GM08714 (cell line): Measurements from ENCODE around the gene TELO2.

ENCODE experiments used
- H3K4me3 ChIP-seq: fragments of 200-500 bp; sonication (Bioruptor generic); 2 replicates; pipeline ENCODE4 v1.5.1; 2014; ENCODE audit warnings: mild to moderate bottlenecking, low read length, inconsistent platforms
- ZNF274 ChIP-seq: IDR thresholded peaks from 2 replicates; pipeline ENCODE4 v1.6.1; 2012; ENCODE audit warnings: mild to moderate bottlenecking, low read depth, low read length

The TELO2 gene

DNA sequence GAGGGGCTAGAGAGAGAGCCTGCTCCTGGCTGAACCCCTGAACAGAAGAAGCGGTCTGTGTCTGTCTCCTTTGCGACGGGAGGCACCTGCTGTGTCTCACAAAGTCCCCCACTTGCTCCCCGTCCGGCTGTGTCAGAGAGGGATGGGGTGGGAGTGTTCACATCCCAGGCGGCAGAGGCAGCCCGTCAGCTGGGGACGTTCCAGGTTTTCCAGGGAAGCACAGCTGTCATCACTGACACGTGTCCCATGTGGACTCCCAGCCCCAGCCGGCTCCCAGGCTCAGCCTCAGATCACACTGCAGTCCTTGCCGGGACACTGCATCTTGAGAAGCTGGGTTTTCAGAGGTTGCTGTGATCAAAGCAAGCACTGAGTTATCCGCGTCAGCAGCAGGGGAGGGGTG, 1.6 kb downstream of the TELO2 start:
- no peak for TF ChIP-seq ZNF274
- H3K4me3 ChIP-seq, result peak overlapping the region; percentile 88; the same call in 1 of the 2 replicates

DNA sequence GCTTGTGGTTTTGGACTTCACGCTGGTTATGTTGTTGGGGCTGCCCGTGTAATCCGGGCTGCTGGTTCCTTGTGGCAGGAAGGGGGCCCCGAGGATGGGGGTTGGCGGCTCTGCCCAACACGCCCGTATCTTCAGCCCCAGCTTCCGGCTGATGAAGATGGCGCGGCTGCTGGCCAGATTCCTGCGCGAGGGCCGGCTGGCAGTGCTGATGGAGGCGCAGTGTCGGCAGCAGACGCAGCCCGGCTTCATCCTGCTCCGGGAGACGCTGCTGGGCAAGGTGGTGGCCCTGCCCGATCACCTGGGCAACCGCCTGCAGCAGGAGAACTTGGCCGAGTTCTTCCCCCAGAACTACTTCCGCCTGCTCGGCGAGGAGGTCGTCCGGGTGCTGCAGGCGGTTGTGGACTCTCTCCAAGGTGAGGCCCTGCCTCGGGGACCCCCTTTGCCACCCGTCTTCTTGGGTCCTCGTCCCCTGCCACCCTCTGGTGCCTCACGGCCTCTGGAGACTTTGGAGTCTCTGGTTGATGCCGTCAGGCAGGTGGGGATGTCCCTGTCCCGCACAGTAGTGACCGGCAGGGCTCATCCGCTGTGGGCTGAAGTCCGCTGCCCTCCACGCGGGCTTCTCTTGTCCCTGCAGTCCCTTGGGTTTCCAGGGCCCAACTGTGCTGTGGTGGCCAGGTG, 2.2 kb downstream of the TELO2 start:
- TF ChIP-seq ZNF274, result no peak
- H3K4me3 ChIP-seq, result no peak overlapping the region

DNA sequence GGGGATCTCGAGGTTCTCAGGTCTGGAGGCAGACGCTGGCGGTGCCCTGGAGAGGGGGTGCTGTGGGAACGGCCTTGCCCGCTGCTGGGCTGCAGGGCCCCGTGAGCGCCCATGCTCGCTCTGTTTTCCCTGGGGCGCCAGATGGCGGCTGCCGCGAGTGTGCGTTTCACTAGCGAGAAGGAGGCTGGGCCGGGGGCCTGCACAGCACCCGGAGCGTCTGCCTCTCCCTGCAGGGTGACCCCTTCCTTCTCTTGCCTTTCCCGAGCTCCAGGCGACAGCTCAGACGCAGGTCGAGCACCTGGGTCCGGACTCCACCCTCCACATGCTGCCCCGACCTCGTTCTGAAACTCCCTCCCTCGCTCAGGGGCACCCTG, 2.7 kb downstream of the TELO2 start:
- no peak overlapping the region for H3K4me3 ChIP-seq
- no peak for TF ChIP-seq ZNF274

DNA sequence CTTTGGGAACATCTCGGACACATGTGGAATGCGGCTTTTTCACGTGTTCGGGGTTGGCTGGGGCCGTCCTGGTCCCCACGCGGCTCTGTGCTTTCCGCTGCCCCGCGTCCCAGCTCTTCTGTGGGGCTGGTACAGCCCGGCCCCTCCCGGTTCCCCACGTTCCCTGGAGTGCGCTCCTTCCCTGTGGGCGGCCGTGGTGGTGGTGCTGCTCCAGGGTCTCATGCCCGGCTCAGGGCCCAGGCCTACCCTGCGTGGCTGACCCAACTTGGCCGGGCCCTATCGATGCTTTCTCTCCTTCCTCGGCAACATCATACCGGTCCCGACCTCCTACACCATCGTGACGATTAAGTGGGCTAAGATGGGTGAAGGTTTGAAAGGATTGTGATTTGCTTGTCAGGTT, 3.3 kb downstream of the TELO2 start:
- H3K4me3 ChIP-seq, result no peak overlapping the region
- no peak for TF ChIP-seq ZNF274

DNA sequence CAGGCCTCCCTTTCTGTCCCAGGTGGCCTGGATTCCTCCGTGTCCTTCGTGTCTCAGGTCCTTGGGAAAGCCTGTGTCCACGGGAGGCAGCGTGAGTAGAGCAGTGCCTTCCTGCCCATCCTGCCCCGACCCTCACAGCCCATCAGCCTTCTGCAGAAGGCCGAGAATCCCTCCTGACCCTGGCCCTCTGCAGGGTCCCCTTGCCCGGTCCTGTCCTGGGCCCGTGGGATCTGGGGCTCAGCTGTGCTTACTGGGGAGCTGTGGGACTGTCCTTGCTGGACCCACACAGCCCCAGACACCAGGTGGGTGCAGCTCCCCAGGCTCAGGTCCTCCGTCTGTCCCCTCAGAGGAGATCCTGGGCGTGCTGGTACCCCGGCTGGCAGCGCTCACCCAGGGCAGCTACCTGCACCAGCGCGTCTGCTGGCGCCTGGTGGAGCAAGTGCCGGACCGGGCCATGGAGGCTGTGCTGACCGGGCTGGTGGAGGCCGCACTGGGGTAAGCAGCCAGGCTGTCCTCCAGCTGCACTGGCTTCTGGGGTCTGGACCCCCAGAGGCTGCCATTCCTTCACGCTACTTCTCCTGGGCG, 3.9 kb downstream of the TELO2 start:
- no peak overlapping the region for H3K4me3 ChIP-seq
- no peak for TF ChIP-seq ZNF274

DNA sequence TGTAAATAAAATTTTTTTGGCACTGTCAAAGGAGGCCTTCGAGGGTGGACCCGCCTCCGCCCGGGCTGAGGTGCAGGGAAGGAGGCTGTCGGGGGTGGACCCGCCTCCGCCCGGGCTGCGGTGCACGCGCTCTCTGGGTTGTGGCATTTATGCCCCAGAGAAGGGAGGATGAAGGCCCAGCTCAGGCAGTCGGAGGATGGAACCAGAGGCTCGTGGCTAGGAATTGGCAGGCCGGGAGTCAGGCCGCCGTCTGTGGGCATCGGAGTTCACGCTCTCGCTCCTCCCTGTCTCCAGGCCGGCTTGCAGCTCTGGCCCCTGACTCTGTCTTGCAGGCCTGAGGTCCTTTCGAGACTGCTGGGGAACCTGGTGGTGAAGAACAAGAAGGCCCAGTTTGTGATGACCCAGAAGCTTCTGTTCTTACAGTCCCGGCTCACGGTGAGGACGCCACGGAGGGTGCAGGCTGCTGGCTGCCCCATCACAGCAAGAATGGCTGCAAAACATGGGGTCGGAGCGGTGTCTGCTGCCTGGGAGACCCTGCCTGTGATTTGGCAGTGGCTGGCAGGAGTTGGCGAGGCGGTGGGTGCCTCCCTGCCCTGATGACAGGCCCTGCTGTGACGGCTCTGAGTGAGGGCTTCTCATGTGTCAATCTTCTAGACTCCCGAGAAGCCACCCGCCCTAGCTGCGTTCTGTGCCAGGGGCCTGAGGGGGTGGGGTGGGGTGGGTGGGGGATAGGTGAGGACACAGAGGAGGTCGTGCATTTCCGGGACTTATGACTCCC, 5.9 kb downstream of the TELO2 start:
- H3K4me3 ChIP-seq, result no peak overlapping the region
- TF ChIP-seq ZNF274, result no peak

DNA sequence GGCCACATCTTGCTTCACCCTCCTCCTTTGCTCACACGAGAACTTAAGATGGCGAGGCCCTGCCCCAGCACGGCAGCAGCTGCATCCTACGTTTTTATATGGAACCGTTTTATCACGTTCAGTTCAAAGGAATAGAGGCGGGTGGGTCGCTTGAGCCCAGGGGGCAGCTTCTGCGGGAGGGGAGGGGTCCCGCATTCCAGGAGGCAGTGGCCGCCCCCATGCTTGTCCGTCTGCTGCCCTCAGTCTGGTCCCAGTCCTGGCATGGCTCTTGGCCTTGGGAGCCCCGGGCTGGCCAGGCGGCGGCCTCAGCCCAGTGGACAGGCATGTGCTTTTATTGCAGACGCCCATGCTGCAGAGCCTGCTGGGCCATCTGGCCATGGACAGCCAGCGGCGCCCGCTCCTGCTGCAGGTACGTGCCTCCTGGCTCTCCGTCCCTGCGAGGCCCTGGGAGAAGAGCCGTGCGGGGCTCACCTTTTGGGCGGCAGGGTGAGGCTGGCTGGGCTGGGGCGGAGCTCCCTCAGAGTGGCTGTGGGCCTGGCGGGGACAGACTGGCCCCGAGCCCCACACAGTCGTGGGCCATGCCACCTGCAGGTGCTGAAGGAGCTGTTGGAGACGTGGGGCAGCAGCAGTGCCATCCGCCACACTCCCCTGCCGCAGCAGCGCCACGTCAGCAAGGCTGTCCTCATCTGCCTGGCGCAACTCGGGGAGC, 6.8 kb downstream of the TELO2 start:
- no peak for TF ChIP-seq ZNF274
- no peak overlapping the region for H3K4me3 ChIP-seq

DNA sequence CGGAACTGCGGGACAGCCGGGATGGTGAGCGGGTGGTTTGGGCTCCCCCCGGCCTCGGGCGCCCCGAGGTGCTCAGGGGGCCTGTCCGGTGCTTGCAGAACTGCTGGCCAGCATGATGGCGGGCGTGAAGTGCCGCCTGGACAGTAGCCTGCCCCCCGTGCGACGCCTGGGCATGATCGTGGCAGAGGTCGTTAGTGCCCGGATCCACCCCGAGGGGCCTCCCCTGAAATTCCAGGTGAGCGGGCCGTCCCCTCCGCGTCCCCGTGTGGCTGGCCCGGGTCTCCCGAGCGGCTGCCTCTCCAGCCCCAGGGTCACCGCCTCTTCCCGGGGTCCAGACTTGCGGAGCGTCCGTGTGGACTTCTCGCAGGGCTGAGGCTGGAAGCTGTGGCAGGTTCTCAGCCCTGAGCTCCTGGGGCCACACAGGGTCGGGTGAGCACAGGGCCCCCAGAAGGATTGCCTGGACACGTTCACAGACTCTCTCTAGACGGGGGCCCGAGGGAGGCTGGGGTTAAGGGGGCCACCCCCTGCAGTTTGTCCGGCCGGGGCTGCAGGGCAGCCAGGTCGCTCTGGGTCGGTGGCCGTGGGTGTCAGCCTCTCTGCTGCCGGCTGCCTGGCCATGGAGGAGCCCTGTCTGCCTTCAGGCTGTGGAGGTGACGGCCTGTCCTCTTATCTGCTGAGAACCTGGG, 7.4 kb downstream of the TELO2 start:
- no peak overlapping the region for H3K4me3 ChIP-seq
- no peak for TF ChIP-seq ZNF274

DNA sequence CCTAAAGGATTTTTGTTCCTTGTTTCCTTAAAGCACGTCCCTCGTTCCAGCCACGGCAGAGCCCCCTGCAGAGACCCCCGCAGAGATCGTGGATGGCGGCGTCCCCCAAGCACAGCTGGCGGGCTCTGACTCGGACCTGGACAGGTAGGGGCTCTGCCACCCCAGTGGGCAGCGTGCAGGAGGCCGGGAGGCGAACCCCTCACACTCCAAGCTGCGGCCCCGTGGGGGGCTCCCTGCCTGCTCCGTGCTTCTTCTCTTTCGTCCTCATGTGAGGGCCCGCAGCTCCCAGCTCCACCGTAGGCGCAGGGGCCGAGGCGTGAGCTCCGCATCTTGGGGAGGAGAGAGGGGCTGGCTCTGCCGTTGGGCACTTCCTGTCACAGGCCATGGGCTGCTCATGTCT, 8.5 kb downstream of the TELO2 start:
- no peak overlapping the region for H3K4me3 ChIP-seq

DNA sequence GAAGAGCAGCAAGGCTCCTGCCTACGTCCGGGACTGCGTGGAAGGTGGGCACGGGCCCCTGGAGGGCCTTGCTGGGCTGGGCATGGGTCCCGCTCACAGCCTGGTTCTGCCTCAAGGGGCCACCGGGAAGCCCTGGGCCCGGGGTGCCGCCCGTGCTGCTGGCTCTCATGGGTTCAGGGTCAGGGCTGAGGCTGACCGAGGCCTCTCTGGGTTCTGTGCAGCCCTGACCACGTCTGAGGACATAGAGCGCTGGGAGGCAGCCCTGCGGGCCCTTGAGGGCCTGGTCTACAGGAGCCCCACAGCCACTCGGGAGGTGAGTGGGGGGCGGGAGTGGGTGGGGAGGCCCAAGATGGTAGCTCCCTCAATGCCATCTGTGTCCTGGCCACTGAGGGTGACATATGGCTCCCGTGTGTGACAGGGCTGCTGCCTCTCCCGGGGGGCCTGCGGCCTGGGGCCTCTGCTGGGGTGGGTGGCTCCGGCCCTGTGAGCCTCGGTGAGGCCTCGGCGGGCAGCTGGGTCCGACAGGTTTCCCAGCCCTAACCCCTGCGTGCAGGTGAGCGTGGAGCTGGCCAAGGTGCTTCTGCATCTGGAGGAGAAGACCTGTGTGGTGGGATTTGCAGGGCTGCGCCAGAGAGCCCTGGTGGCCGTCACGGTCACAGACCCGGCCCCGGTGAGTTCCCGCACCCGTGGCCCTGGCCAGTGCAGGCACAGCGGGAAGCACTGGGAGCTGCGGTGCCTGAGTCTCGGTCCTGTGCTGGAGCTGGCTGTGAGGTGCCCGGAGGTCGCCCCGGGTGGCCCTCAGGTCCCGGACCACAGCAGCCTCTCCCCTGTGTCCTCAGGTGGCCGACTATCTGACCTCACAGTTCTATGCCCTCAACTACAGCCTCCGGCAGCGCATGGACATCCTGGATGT, 9.2 kb downstream of the TELO2 start:
- no peak overlapping the region for H3K4me3 ChIP-seq
- no peak for TF ChIP-seq ZNF274

More for the DNA sequence above, 8.5 kb downstream of the TELO2 start:
- no peak for TF ChIP-seq ZNF274

DNA sequence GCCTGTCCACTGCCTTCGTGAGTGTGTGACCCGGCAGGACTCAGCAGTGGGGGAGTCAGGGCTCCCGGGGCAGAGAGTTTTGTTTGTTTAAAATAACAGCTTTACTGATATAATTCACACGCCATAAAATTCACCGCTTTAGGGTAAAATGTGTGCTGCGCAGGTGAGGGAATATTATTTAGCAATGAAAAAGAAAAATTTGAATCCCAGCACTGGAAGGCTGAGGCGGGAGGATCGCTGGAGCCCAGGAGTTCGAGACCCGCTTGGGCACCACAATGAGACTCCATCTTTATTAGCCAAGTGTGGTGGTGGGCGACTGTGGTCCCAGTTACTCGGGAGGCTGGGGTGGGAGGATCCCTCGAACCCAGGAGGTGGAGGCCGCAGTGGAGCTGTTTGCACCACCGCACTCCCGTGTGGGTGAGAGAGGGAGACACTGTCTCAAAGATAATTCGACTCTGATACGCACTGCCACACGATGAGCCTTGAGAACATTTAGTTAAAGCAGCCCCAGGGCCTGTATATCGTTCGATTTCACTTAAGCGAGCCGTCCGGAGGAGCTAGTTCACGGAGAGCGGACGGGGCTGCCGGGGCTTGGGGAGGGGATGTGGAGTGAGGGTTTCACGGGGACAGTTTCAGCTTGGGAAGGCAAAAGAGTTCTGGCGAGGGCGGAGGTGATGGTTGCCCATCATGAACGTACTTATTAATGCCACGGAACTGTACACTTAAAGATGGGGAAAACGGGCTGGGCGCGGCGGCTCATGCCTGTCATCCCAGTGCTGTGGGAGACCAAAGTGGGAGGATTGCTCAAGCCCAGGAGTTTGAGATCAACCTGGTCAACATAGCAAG, 10.2 kb downstream of the TELO2 start:
- H3K4me3 ChIP-seq, result no peak overlapping the region
- no peak for TF ChIP-seq ZNF274
